C4-2B (cell line): ENCODE results near the gene BBC3.
"Not testable (repeated sequence)": the region's sequence is repeated elsewhere in the genome, so short reads cannot be mapped to it uniquely, and the experiment has no call there.

Experiments
- H3K27ac ChIP-seq: fragments of 450-650 bp; 2 replicates; pipeline ENCODE4 v1.5.1; 2017
- ZFX ChIP-seq: fragments of 450-650 bp; IDR thresholded peaks from 2 replicates; pipeline ENCODE4 v1.6.1; 2017
- TF ChIP-seq, protein P1 (sequence below): fragments of 450-650 bp; conservative IDR thresholded peaks from 2 replicates; pipeline ENCODE4 v1.5.1; 2017; ENCODE audit warnings: mild to moderate bottlenecking

The BBC3 gene

DNA sequence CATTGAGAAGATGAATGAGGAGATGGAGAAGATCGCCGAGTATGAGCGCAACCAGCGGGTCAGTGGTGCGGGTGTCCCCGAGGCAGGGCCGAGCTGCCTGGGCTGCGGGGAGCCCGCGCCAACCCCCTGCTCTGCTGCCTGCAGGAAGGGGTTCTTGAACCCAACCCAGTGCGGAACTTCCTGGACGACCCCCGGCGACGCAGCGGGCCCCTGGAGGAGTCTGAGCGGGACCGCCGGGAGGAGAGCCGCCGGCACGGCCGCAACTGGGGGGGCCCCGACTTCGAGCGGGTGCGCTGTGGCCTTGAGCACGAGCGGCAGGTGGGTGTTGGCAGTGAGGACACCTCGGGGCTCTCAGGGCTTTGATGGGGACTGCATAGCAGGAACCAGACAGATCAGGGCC, 33.6 kb upstream of the BBC3 start:
- H3K27ac ChIP-seq, result no peak overlapping the region
- TF ChIP-seq, protein P1, sequence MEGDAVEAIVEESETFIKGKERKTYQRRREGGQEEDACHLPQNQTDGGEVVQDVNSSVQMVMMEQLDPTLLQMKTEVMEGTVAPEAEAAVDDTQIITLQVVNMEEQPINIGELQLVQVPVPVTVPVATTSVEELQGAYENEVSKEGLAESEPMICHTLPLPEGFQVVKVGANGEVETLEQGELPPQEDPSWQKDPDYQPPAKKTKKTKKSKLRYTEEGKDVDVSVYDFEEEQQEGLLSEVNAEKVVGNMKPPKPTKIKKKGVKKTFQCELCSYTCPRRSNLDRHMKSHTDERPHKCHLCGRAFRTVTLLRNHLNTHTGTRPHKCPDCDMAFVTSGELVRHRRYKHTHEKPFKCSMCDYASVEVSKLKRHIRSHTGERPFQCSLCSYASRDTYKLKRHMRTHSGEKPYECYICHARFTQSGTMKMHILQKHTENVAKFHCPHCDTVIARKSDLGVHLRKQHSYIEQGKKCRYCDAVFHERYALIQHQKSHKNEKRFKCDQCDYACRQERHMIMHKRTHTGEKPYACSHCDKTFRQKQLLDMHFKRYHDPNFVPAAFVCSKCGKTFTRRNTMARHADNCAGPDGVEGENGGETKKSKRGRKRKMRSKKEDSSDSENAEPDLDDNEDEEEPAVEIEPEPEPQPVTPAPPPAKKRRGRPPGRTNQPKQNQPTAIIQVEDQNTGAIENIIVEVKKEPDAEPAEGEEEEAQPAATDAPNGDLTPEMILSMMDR, result no peak
- TF ChIP-seq ZFX, result no peak

DNA sequence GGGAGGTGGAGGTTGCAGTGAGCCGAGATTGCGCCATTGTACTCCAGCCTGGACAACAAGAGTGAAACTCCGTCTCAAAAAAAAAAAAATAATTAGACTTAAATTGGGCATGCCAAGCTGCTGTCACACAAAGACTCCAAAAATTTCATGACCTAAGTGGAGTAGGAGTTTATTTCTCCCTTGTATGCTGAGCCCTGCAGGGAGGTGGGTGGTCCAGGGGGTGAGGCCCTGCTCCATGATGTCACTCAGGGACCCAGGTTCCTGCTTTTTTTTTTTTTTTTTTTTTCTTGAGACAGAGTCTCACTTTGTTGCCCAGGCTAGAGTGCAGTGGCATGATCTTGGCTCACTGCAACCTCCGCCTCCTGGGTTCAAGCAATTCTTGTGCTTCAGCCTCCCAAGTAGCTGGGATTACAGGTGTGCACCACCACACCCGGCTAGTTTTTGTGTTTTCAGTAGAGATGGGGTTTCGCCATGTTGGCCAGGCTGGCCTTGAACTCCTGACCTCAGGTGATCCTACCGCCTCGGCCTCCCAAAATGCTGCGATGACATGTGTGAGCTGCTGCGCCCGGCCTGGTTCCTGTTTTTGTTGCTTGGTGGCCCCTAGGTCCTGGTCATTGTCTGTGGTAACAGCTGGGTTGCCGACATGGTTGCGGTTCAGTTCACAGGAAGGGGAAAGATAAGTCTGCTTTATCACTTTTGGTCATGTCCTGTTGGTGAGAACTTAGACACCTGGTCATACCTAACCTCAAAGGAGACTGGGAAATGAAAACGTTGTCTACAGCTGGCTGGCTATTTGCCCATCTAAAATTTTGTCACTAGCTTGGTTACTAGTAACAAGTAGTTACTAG, 31.2 kb upstream of the BBC3 start:
- H3K27ac ChIP-seq, result not testable (repeated sequence)

DNA sequence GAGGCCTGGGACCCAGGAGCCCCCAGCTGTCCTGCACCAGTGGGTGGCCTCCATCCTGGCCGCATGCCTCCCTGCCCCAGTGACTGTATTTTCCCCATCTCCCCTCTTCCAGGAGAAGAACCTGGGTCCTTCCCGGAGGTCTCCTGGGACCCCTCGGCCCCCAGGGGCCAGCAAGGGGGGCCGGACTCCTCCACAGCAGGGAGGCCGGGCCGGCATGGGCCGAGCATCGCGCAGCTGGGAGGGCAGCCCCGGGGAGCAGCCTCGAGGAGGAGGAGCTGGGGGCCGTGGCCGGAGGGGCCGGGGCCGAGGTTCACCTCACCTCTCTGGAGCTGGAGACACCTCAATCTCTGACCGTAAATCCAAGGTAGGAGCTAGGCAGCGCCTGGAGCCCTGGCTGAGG, 29.5 kb upstream of the BBC3 start:
- no peak for TF ChIP-seq ZFX
- TF ChIP-seq, protein P1, result no peak
- no peak overlapping the region for H3K27ac ChIP-seq

DNA sequence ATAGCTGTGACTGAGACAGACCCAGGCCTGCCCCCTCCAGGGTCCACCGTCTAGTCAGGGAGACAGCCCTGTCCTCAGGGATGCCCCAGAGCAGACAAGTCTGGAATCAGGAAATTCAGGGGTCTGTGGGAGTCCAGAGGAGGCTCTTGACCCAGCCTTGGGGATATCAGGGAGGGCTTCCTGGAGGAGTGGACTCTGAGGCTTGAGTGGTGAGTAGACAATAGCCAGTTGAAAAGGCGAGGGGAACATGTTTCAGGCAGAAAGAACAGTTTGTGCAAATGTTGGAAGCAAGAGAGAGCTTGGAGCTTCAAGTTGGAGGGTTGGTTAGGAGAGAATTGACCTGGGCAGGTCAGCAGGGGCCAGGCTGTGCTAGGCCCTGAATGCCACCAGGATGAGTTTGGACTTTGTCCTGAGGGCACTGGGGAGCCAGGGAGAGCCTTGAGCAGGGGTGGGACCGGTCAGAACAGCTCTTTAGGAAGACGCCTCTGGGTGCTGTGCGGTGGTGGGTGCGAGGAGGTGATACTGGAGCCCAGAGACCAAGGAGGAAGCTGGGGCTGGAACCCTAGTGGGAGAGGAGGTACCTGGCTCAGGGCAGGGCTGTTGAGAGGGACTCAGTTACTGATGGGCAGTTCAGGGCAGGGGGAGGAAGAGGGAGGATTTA, 28.0 kb upstream of the BBC3 start:
- H3K27ac ChIP-seq, result peak overlapping the region; percentile 93

DNA sequence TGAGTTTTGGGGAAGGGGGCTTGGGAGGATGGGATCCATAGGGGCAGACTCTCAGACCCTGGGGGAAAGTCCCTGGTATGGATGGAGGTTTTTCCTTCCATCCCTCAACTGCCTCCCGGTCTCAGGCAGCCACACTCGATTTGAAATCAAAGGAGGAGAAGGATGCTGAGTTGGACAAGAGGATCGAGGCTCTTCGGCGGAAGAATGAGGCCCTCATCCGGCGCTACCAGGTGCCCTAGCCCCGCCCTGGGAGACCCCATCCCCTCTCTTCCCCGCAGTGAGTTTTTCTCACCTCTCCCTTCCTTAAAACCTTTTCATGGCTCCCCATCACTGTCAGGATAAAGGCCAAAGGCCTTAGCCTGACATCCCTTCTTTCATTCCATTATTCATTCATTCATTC, 27.4 kb upstream of the BBC3 start:
- H3K27ac ChIP-seq, result peak overlapping the region; percentile 93
- TF ChIP-seq, protein P1, result no peak
- TF ChIP-seq ZFX, result no peak

More for the DNA sequence above, 28.0 kb upstream of the BBC3 start:
- TF ChIP-seq ZFX, result no peak
- TF ChIP-seq, protein P1, result no peak

DNA sequence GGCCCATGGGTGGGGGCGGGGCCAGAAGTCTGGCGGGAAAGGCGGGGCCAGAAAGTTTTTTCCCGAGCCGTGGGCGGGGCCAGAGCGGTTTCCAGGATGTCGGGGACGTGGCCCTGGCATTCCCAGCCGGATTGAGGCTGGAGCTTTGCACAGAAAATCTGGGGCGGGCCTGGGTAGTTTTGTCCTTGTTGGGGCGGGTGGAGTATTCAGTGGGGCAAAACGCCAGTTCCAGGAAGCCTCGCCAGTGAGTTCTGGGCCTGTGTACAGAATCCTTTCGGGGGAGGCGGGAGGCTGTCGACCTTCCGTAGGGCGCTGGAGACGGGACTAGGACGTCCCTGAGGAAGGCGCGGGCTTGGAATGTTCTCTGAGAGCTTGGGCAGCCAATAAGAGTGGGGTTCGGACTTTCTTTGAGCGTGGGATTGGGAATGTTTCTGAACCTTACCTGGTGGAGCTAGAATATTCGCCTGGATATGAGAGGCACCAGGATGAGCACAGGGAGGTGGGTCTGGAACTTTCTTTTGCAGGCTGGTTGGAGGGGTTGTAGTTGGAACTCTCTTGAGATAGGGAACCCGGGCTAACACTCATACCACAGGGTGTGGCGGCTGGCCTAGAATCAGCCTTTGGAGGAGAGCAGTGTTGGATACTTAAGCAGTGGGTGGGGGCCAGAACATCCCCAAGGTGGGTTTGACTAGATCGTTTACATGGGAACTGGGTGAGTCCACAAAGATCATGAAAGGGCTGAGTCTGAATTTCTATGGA, 26.6 kb upstream of the BBC3 start:
- TF ChIP-seq ZFX, result no peak
- TF ChIP-seq, protein P1, result no peak
- H3K27ac ChIP-seq, result peak overlapping the region; percentile 93

DNA sequence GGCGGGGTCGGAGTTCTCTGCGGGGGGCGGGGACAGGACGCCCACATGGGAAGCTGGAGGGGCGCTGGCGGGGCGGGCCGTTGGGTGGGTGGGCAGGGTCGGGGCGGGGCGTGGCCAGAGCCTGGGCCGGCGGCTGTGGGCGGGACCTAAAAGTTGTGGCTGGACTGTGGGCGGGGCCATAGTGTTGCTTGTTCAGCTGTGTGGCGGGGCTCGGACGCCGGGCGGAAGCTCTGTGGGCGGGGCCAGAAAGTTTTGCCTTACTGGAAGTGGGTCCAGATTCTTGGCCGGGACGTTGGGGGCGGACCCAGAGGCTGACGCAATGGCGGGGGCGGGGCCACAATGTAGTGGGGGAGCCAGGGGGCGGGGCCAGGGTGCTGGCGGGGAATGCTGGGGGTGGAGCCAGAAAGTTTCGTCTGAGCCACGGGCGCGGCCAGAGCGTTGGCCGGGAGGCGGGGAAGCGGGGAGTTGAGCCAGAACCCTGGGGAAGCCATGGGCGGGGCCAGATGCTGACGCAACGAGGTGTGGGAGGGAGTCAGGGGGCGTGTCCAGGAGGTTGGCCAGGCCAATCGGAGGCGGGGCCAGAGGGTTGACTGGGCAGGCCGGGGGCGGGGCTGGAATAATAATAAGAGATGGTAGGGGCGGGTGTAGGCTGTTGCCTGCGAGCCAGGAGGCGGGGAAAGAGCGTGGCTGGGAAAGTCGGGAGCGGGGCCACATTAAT, 25.9 kb upstream of the BBC3 start:
- peak overlapping the region; percentile 93 for H3K27ac ChIP-seq
- TF ChIP-seq ZFX, result no peak
- TF ChIP-seq, protein P1, result no peak
